Osteocyte (in vitro differentiated cells): ENCODE results near the gene AOX1. TPM values are rescaled to one million over a fixed set of nuclear protein-coding genes. Genes with fewer than 3 reads are reported as not detected.
"Not testable (repeated sequence)": the region's sequence is repeated elsewhere in the genome, so short reads cannot be mapped to it uniquely, and the experiment has no call there.

ENCODE experiments used
- DNase-seq: peaks from one replicate; pipeline ENCODE4 v3.0.0; 2021; ENCODE audit warnings: mixed read lengths; ENCODE audit not compliant: unreplicated experiment; ENCODE audit errors: extremely low spot score
- H3K27ac Mint-ChIP-seq: one replicate; pipeline ENCODE4 v1.8.0; 2021; ENCODE audit warnings: mild to moderate bottlenecking, mixed read lengths; ENCODE audit not compliant: unreplicated experiment
- H3K27me3 Mint-ChIP-seq: one replicate; pipeline ENCODE4 v1.8.0; 2021; ENCODE audit warnings: mixed read lengths; ENCODE audit not compliant: unreplicated experiment
- H3K36me3 Mint-ChIP-seq: one replicate; pipeline ENCODE4 v1.8.0; 2021; ENCODE audit warnings: mixed read lengths; ENCODE audit not compliant: unreplicated experiment
- H3K4me1 Mint-ChIP-seq: one replicate; pipeline ENCODE4 v1.8.0; 2021; ENCODE audit warnings: mixed read lengths; ENCODE audit not compliant: unreplicated experiment
- H3K4me3 Mint-ChIP-seq: one replicate; pipeline ENCODE4 v1.8.0; 2021; ENCODE audit warnings: mild to moderate bottlenecking, moderate library complexity, mixed read lengths; ENCODE audit not compliant: unreplicated experiment
- H3K9me3 Mint-ChIP-seq: one replicate; pipeline ENCODE4 v1.8.0; 2021; ENCODE audit warnings: mixed read lengths; ENCODE audit not compliant: unreplicated experiment
- total RNA-seq: library from RNA; stranded (reverse); gene quantifications from 2 replicates; pipeline ENCODE4 v1.2.1, GENCODE V29; 2021
- TF ChIP-seq, protein P1 (sequence below): fragments of 200-600 bp; sonication (generic); IDR thresholded peaks from 2 replicates; pipeline ENCODE4 v1.5.0; 2021; ENCODE audit warnings: antibody characterized with exemption, mild to moderate bottlenecking, moderate library complexity

Gene AOX1
- total RNA-seq, 1 donor from 2014 or later = 1.7 TPM

DNA sequence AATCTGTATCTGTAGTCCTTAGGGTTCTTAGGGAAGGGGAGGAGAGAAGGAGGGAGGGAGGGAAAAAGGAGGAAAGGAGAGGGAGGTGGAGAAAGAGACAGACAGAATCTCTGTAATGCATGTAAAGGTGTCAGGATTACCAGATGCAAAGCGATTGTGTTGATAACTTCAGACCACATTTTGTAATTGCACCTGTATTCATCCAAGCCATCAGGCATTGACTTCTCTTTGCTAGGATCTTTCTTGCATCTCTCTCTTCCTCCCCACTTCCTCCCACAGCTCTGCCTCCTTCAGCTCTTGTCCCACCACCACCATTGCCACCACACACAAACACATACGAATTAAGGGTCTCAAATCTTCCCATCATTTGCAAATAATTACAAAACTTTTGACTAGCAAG is 91.4 kb downstream of the AOX1 start:
- Mint-ChIP-seq H3K27ac (no peak overlapping the region), H3K4me1 (peaks cover 9% of the 10 kb centered on the region), H3K27me3 (peaks cover 2% of the 10 kb centered on the region), H3K36me3 (no peaks in the 10 kb centered on the region), H3K4me3 (no peak overlapping the region), H3K9me3 (no peaks in the 10 kb centered on the region)
- TF ChIP-seq, protein P1, sequence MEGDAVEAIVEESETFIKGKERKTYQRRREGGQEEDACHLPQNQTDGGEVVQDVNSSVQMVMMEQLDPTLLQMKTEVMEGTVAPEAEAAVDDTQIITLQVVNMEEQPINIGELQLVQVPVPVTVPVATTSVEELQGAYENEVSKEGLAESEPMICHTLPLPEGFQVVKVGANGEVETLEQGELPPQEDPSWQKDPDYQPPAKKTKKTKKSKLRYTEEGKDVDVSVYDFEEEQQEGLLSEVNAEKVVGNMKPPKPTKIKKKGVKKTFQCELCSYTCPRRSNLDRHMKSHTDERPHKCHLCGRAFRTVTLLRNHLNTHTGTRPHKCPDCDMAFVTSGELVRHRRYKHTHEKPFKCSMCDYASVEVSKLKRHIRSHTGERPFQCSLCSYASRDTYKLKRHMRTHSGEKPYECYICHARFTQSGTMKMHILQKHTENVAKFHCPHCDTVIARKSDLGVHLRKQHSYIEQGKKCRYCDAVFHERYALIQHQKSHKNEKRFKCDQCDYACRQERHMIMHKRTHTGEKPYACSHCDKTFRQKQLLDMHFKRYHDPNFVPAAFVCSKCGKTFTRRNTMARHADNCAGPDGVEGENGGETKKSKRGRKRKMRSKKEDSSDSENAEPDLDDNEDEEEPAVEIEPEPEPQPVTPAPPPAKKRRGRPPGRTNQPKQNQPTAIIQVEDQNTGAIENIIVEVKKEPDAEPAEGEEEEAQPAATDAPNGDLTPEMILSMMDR = no peak
- no peak for DNase-seq

DNA sequence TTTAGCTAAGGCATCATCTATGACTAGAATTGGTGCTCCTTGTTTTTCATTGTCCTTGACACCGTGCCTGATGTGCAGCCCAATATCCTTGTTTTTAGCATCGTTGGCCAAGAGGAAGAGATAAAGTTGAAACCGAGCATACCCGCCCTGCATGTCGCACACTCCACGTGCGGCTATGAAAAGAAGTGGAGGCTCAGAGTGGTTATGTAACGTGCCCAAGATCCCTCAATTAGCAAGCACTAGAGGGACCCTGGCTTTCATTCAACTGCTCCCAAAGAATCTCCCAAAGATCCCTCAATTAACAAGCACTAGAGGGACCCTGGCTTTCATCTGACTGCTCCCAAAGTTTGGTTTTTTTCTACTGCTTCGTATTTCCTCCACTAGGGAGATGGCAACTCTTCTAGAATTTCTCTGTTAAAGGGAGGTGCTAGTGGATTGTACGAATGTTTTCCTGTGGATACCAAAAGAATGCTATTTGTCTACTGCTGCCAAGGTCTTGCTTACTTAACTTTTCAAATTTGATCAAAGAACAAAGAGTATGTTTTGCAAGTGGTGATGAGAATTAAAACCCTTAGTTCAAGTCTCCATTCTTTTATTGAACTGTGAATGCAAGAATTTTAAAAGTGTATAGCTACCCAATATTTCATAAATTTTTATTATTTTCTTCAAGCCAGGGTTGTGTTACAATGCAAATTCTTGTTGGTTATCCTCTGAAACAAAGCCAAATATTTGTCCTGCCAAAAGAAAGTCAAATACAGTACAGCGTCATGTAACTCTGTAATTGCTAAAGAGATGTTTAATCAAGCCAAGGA is 92.1 kb downstream of the AOX1 start:
- H3K27ac Mint-ChIP-seq = no peak overlapping the region
- H3K27me3 Mint-ChIP-seq = peaks cover 2% of the 10 kb centered on the region
- no peak overlapping the region for H3K4me3 Mint-ChIP-seq
- DNase-seq = no peak
- peaks cover 9% of the 10 kb centered on the region for H3K4me1 Mint-ChIP-seq
- no peaks in the 10 kb centered on the region for H3K9me3 Mint-ChIP-seq
- TF ChIP-seq, protein P1 = no peak
- no peaks in the 10 kb centered on the region for H3K36me3 Mint-ChIP-seq

DNA sequence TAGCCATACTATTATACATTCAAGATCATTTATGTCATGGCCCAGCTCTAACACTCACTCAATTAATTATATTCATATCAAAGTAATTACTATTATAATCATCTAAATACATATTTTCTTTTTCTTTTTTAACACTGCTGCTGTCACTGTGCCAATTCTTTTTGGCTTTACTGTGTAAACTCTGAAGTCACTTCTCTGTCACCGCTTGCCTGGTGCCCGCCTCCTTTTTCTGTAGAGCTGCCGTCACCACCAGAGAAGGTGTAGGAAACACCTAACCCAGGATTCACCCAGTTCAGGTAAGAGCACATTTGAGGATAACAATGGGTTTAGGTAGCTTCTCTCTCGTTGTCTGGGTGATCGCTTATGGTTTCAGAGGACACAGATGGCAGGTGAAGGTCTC is 93.3 kb downstream of the AOX1 start:
- TF ChIP-seq, protein P1 = no peak
- Mint-ChIP-seq H3K27ac (no peak overlapping the region), H3K4me1 (peaks cover 9% of the 10 kb centered on the region), H3K4me3 (no peak overlapping the region), H3K9me3 (no peaks in the 10 kb centered on the region), H3K27me3 (peaks cover 2% of the 10 kb centered on the region), H3K36me3 (no peaks in the 10 kb centered on the region)
- no peak for DNase-seq

DNA sequence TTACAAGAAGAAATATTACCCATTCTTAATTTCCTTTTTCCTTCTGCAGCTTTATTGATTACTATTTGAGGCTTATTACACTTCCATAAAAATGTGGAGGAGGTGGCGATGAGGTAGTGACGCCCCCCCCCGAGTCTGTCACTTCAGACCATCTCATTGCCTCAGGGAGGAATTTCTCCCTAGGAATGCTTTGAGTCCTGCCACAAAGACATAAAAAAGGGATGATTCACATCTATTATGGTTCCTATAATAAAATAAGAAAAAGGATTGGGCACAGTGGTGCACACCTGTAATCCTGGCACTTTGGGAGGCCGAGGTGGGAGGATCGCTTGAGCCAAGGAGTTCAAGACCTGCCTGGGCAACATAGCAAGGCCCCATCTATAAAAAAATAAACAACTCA is 93.7 kb downstream of the AOX1 start:
- TF ChIP-seq, protein P1 = no peak
- Mint-ChIP-seq H3K36me3 (no peaks in the 10 kb centered on the region), H3K27ac (no peak overlapping the region), H3K4me3 (no peak overlapping the region), H3K4me1 (peaks cover 9% of the 10 kb centered on the region), H3K27me3 (peaks cover 2% of the 10 kb centered on the region), H3K9me3 (no peaks in the 10 kb centered on the region)
- no peak for DNase-seq

DNA sequence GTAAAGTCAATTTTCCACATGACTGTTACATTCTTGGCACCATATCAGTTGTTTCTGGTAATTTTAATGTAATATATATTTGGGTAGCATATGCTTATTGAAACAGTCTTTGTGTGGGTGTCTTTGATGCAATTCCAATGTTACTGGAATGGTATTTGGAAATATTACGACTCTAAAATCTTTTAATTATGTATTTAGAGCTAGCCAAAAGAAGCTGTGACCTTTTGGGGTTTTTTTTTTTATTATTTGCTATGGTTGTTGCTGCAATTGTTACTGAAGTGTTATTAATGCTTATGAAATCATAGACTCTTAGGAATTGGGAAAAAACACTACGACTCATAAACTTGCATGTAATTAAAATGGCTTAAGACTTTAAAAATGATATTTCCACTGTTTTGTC is 95.9 kb downstream of the AOX1 start:
- Mint-ChIP-seq H3K9me3 (no peaks in the 10 kb centered on the region), H3K4me3 (no peak overlapping the region), H3K36me3 (no peaks in the 10 kb centered on the region), H3K27me3 (peaks cover 18% of the 10 kb centered on the region), H3K27ac (no peak overlapping the region), H3K4me1 (peaks cover 9% of the 10 kb centered on the region)
- no peak for DNase-seq
- TF ChIP-seq, protein P1 = no peak

DNA sequence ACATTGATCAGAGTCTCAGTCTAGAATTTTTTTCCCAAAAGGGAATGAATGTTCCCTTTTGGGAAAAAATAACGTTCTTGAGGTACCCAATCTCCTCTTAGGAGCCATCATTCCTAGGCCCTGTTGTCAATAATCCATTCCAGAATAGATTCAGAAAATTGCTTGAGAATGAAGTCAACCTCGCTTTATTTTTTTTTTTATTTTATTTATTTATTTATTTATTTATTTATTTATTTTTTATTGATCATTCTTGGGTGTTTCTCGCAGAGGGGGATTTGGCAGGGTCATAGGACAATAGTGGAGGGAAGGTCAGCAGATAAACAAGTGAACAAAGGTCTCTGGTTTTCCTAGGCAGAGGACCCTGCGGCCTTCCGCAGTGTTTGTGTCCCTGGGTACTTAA is 96.6 kb downstream of the AOX1 start:
- not testable (repeated sequence) for H3K36me3 Mint-ChIP-seq, DNase-seq, H3K4me1 Mint-ChIP-seq, H3K9me3 Mint-ChIP-seq, H3K4me3 Mint-ChIP-seq, H3K27ac Mint-ChIP-seq
- H3K27me3 Mint-ChIP-seq = peaks cover 23% of the 10 kb centered on the region
